ENCODE data around the gene SKI. TPM values are rescaled to one million over a fixed set of nuclear protein-coding genes. Genes with fewer than 3 reads are reported as not detected.

The SKI gene
- total and polyA plus RNA-seq, 9 of the 15 experiments (the other 6 are each of a cell fraction or from before 2014, with no cell fraction given): 0.10 to 60.5 (median 4.6) TPM

- TF ChIP-seq GTF2B (IDR thresholded peaks at IDR 0.05; ENCODE audit: extremely low read depth, insufficient read length): no peak
- no peak for TF ChIP-seq SREBF1 (IDR thresholded peaks at IDR 0.05; ENCODE audit: borderline replicate concordance, low read depth, low read length)
- TF ChIP-seq ZNF592 (IDR thresholded peaks at IDR 0.05): peak; percentile 73; the same call in 1 of the 2 replicates
- peak; percentile 87 for TF ChIP-seq MTA3 (IDR thresholded peaks at IDR 0.05; ENCODE audit: borderline replicate concordance)
- TF ChIP-seq ZNF133 (CRISPR knock-in tag; IDR thresholded peaks at IDR 0.05): no peak
- TF ChIP-seq NCOA2 (IDR thresholded peaks at IDR 0.05; ENCODE audit: partially characterized antibody in 2 of 2): no peak
- TF ChIP-seq ZNF408 (CRISPR knock-in tag; IDR thresholded peaks at IDR 0.05; ENCODE audit: low read depth): no peak
- no peak for TF ChIP-seq IRF2 (CRISPR knock-in tag; IDR thresholded peaks at IDR 0.05)
- TF ChIP-seq ELK1 (CRISPR knock-in tag; IDR thresholded peaks at IDR 0.05): no peak
- TF ChIP-seq NFIC (IDR thresholded peaks at IDR 0.05): peak; percentile 50
- TF ChIP-seq ZBTB49 (CRISPR knock-in tag; IDR thresholded peaks at IDR 0.05; ENCODE audit: borderline replicate concordance): no peak
- 0 out of 2 replicates have a peak, but pooled peaks have one; percentile 17 for TF ChIP-seq NCOR1 (IDR thresholded peaks at IDR 0.05)
- TF ChIP-seq PHTF2 (CRISPR knock-in tag; IDR thresholded peaks at IDR 0.05): no peak
- TF ChIP-seq FOXJ2 (tag; IDR thresholded peaks at IDR 0.05): no peak
- TF ChIP-seq HMGXB4 (CRISPR knock-in tag; IDR thresholded peaks at IDR 0.05): no peak
Observed at GRCh38 chr1:2189459-2190425, 38.4 kb upstream of the SKI start (continued).

All from K562 (cell line).